Upper lobe of left lung (tissue), 6 donors: ENCODE data around the gene LRRTM1. TPM values are rescaled to one million over a fixed set of nuclear protein-coding genes. Genes with fewer than 3 reads are reported as not detected.

Experiments used
- ATAC-seq, 2 donors: fragments of 200-7000 bp; cut with Tn5 transposase; one replicate each; pipeline ENCODE4 v1.9.1; 2022; ENCODE audit warnings: mild to moderate bottlenecking in 2 of 2, moderate library complexity in 2 of 2; ENCODE audit not compliant: low FRiP score in 2 of 2
- DNase-seq, 2 donors: peaks; one replicate each; pipeline ENCODE4 v3.0.0-alpha.2; 2019 to 2020
- H3K27ac ChIP-seq, 4 donors: fragments of 200-600 bp; sonication (generic); one replicate each; pipeline ENCODE4 v1.5.1; 2016 to 2019
- H3K27me3 ChIP-seq, 4 donors: fragments of 200-600 bp; sonication (generic); one replicate each; pipeline ENCODE4 v1.5.1; 2017 to 2019
- H3K36me3 ChIP-seq, 4 donors: fragments of 200-600 bp; sonication (generic); one replicate each; pipeline ENCODE4 v1.5.1; 2016 to 2019
- H3K4me1 ChIP-seq, 4 donors: fragments of 200-600 bp; sonication (generic); one replicate each; pipeline ENCODE4 v1.5.1; 2018 to 2019
- H3K4me3 ChIP-seq, 4 donors: fragments of 200-600 bp; sonication (generic); one replicate each; pipeline ENCODE4 v1.5.1; 2017 to 2019; ENCODE audit warnings: mild to moderate bottlenecking in 2 of 4, moderate library complexity in 1 of 4
- H3K9me3 ChIP-seq, 4 donors: fragments of 200-600 bp; sonication (generic); one replicate each; pipeline ENCODE4 v1.5.1; 2018 to 2019
- CTCF ChIP-seq, 6 experiments: fragments of 450-650 bp in 4 of 6; fragments of 200-600 bp in 2 of 6; sonication (generic) in 2 of 6; IDR thresholded peaks; one replicate each; pipeline ENCODE4 v1.5.1; 2016 to 2019; ENCODE audit warnings: antibody characterized with exemption in 6 of 6
- EP300 ChIP-seq, 4 donors: sonication (generic); formaldehyde crosslinking; IDR thresholded peaks; one replicate each; pipeline ENCODE4 v1.5.1; 2017; ENCODE audit warnings: antibody characterized with exemption in 4 of 4, control low read depth in 2 of 4
- POLR2A ChIP-seq, 4 donors: fragments of 450-650 bp; IDR thresholded peaks; one replicate each; pipeline ENCODE4 v1.5.1; 2016 to 2017; ENCODE audit warnings: antibody characterized with exemption in 4 of 4, mild to moderate bottlenecking in 2 of 4
- POLR2AphosphoS5 ChIP-seq, 2 donors: sonication (generic); formaldehyde crosslinking; IDR thresholded peaks; one replicate each; pipeline ENCODE4 v1.5.1; 2017; ENCODE audit warnings: antibody characterized with exemption in 2 of 2
- WGBS, 2 donors: methylation state at CpG; one replicate each; pipeline ENCODE4 v1.1.5; 2017 to 2018; 5-methylcytosine and 5-hydroxymethylcytosine counted together
- total RNA-seq, 6 donors: library from RNA; depleted of rRNA in 4 of 6; stranded (reverse); fragments of >200 nt in 4 of 6; gene quantifications; one replicate each; pipeline versions ENCODE4 v1.1.0 to v1.2.1, GENCODE V29; 2016 to 2021
- donor health status: DM: no; HTN: no; CAD: no; lungs with moderate emphysema.
- donor health status: DM: no; HTN: yes; CAD: no; lungs with severe emphysema.

Gene LRRTM1
- total RNA-seq, 6 donors from 2014 or later: 0.22 to 0.40 TPM; not detected in 4

- no peaks in the 10 kb centered on the region for H3K36me3 ChIP-seq
- H3K27ac ChIP-seq: no peak overlapping the region
- WGBS, 2 donors: 87% methylated on average over 3 of the region's 3 CpGs
- no peaks in the 10 kb centered on the region for H3K9me3 ChIP-seq
- TF ChIP-seq POLR2A (IDR thresholded peaks at IDR 0.05): no peak
- TF ChIP-seq EP300 (IDR thresholded peaks at IDR 0.05): no peak
- no peak for TF ChIP-seq CTCF (IDR thresholded peaks at IDR 0.05)
- no peak for TF ChIP-seq POLR2AphosphoS5 (IDR thresholded peaks at IDR 0.05)
- no peak overlapping the region for H3K4me3 ChIP-seq
- DNase-seq: no peak
- no peaks in the 10 kb centered on the region for H3K27me3 ChIP-seq
- no peaks in the 10 kb centered on the region for H3K4me1 ChIP-seq
- no peak for ATAC-seq
Observed at GRCh38 chr2:80324525-80324924, 20.0 kb upstream of the LRRTM1 start.

GRCh38 chr2:80323610-80324009 is 19.1 kb upstream of the LRRTM1 start:
- Histone ChIP-seq H3K4me1 (no peaks in the 10 kb centered on the region), H3K4me3 (no peak overlapping the region), H3K27ac (no peak overlapping the region), H3K27me3 (no peaks in the 10 kb centered on the region), H3K36me3 (no peaks in the 10 kb centered on the region), H3K9me3 (no peaks in the 10 kb centered on the region)
- ATAC-seq (no peak), DNase-seq (no peak)
- WGBS, 2 donors: 63 to 69% methylated on average over 1 of the region's 1 CpG
- TF ChIP-seq POLR2AphosphoS5 (IDR thresholded peaks at IDR 0.05) (no peak), CTCF (IDR thresholded peaks at IDR 0.05) (no peak), POLR2A (IDR thresholded peaks at IDR 0.05) (no peak), EP300 (IDR thresholded peaks at IDR 0.05) (no peak)

- H3K4me1 ChIP-seq: no peaks in the 10 kb centered on the region
- TF ChIP-seq EP300 (IDR thresholded peaks at IDR 0.05) (no peak), POLR2AphosphoS5 (IDR thresholded peaks at IDR 0.05) (no peak), POLR2A (IDR thresholded peaks at IDR 0.05) (no peak), CTCF (IDR thresholded peaks at IDR 0.05) (no peak)
- H3K9me3 ChIP-seq: no peaks in the 10 kb centered on the region
- no peaks in the 10 kb centered on the region for H3K27me3 ChIP-seq
- 74 to 76% methylated on average over 14 of the region's 14 CpGs for WGBS, 2 donors
- DNase-seq: no peak
- H3K36me3 ChIP-seq: no peaks in the 10 kb centered on the region
- no peak overlapping the region for H3K4me3 ChIP-seq
- no peak overlapping the region for H3K27ac ChIP-seq
- no peak for ATAC-seq
Observed at GRCh38 chr2:80322958-80323357, 18.4 kb upstream of the LRRTM1 start.

GRCh38 chr2:80322311-80322920 is 17.9 kb upstream of the LRRTM1 start:
- no peaks in the 10 kb centered on the region for H3K9me3 ChIP-seq
- no peak overlapping the region for H3K27ac ChIP-seq
- WGBS, 2 donors: 30 to 38% methylated on average over 11 to 41 of the region's 42 CpGs
- ATAC-seq: no peak
- no peaks in the 10 kb centered on the region for H3K36me3 ChIP-seq
- TF ChIP-seq CTCF (IDR thresholded peaks at IDR 0.05): no peak
- no peak for TF ChIP-seq EP300 (IDR thresholded peaks at IDR 0.05)
- no peak for TF ChIP-seq POLR2A (IDR thresholded peaks at IDR 0.05)
- no peak for TF ChIP-seq POLR2AphosphoS5 (IDR thresholded peaks at IDR 0.05)
- peak in 1 of 2 donors; percentile 62 for DNase-seq
- no peak overlapping the region for H3K4me3 ChIP-seq
- H3K27me3 ChIP-seq: no peaks in the 10 kb centered on the region
- no peaks in the 10 kb centered on the region for H3K4me1 ChIP-seq

- H3K36me3 ChIP-seq: no peaks in the 10 kb centered on the region
- no peaks in the 10 kb centered on the region for H3K4me1 ChIP-seq
- ATAC-seq (no peak), DNase-seq (no peak)
- no peak overlapping the region for H3K4me3 ChIP-seq
- H3K27me3 ChIP-seq: no peaks in the 10 kb centered on the region
- WGBS, 2 donors: 85 to 92% methylated on average over 5 of the region's 5 CpGs
- no peak overlapping the region for H3K27ac ChIP-seq
- no peak for TF ChIP-seq CTCF (IDR thresholded peaks at IDR 0.05)
- no peaks in the 10 kb centered on the region for H3K9me3 ChIP-seq
Observed at GRCh38 chr2:80312282-80312839, 7.8 kb upstream of the LRRTM1 start.
